B cell (primary cell): ENCODE results near the gene MOB3A. TPM values are rescaled to one million over a fixed set of nuclear protein-coding genes. Genes with fewer than 3 reads are reported as not detected.

Experiments used
- ATAC-seq: fragments of 200-7000 bp; cut with Tn5 transposase; one replicate; pipeline ENCODE4 v1.10.0; 2021; ENCODE audit warnings: low read depth, mild to moderate bottlenecking, moderate number of reproducible peaks, moderate library complexity
- CTCF ChIA-PET: fragments of 350-600 bp; sonication (Branson Sonifier 250); formaldehyde crosslinking; loops from one replicate; lab custom pipeline; 2021; ENCODE audit warnings: antibody characterized with exemption, inconsistent platforms; lab: Charles Lee
- POLR2A ChIA-PET: fragments of 350-600 bp; sonication (Branson Sonifier 250); formaldehyde crosslinking; loops from one replicate; lab custom pipeline; 2021; ENCODE audit warnings: antibody characterized with exemption; lab: Charles Lee
- DNase-seq: peaks from one replicate; pipeline ENCODE4 v3.0.0; 2013
- H2AFZ ChIP-seq: 2 replicates; pipeline ENCODE4 v1.6.1; 2012; ENCODE audit warnings: mild to moderate bottlenecking, low read depth, low read length; ENCODE audit not compliant: insufficient read depth, poor library complexity, severe bottlenecking
- H3K27ac ChIP-seq, 2 donors: 1 replicate in 1 of 2; 2 replicates in 1 of 2; pipeline ENCODE4 v1.5.1; 2012 to 2013; ENCODE audit warnings: low read length in 2 of 2, mild to moderate bottlenecking in 2 of 2, moderate library complexity in 1 of 2
- H3K27me3 ChIP-seq, 4 experiments: fragments of 200-600 bp in 1 of 4; sonication (generic) in 1 of 4; replicated peaks in 1 of 4; 1 replicate in 2 of 4; 2 replicates in 2 of 4; pipeline versions ENCODE4 v1.6.1 to v1.7.0; 2013 to 2016; ENCODE audit warnings: low read length in 3 of 4, mild to moderate bottlenecking in 2 of 4, mixed read lengths in 1 of 4, moderate library complexity in 1 of 4; ENCODE audit not compliant: insufficient read depth in 4 of 4, control insufficient read depth in 3 of 4; ENCODE audit errors: control extremely low read depth in 1 of 4
- H3K36me3 ChIP-seq, 2 experiments: replicated peaks in 1 of 2; 1 replicate in 1 of 2; 2 replicates in 1 of 2; pipeline versions ENCODE4 v1.6.1 to v1.7.1; 2013; ENCODE audit warnings: low read length in 1 of 2; ENCODE audit not compliant: insufficient read depth in 2 of 2, control insufficient read depth in 1 of 2; ENCODE audit errors: control extremely low read depth in 1 of 2, extremely low read depth in 1 of 2
- H3K4me1 ChIP-seq, 2 donors: fragments of 200-600 bp in 1 of 2; sonication (generic) in 1 of 2; 1 replicate in 1 of 2; 2 replicates in 1 of 2; pipeline versions ENCODE4 v1.5.1 to v1.6.1; 2013 to 2017; ENCODE audit warnings: low read length in 2 of 2; ENCODE audit not compliant: control insufficient read depth in 2 of 2, insufficient read depth in 2 of 2
- H3K4me2 ChIP-seq: replicated peaks from 2 replicates; pipeline ENCODE3; 2012; ENCODE audit warnings: mild to moderate bottlenecking, low read depth, low read length; ENCODE audit not compliant: poor library complexity, severe bottlenecking
- H3K4me3 ChIP-seq, 5 experiments: fragments of 200-600 bp in 1 of 5; sonication (generic) in 1 of 5; 1 replicate in 3 of 5; 2 replicates in 2 of 5; pipeline versions ENCODE4 v1.5.1 to v1.7.0; 2011 to 2016; ENCODE audit warnings: low read length in 4 of 5, mild to moderate bottlenecking in 4 of 5, low read depth in 2 of 5, control low read depth in 1 of 5, moderate library complexity in 1 of 5; ENCODE audit not compliant: insufficient read depth in 1 of 5; ENCODE audit errors: control extremely low read depth in 1 of 5, extremely low read depth in 1 of 5
- H3K79me2 ChIP-seq: fragments of 200-600 bp; sonication (generic); one replicate; pipeline ENCODE4 v1.6.0; 2016; ENCODE audit warnings: low read length; ENCODE audit not compliant: control insufficient read depth, insufficient read depth
- H3K9ac ChIP-seq: fragments of 200-600 bp; sonication (generic); 2 replicates; pipeline ENCODE4 v1.6.1; 2017; ENCODE audit warnings: mild to moderate bottlenecking, low read length, moderate library complexity
- H3K9me3 ChIP-seq, 3 donors: one replicate each; pipeline versions ENCODE4 v1.6.1 to v1.7.1; 2013; ENCODE audit warnings: low read length in 2 of 3; ENCODE audit not compliant: control insufficient read depth in 2 of 3, insufficient read depth in 1 of 3; ENCODE audit errors: control extremely low read depth in 1 of 3
- H4K20me1 ChIP-seq: 2 replicates; pipeline ENCODE4 v1.6.0; 2012; ENCODE audit warnings: mild to moderate bottlenecking, low read length; ENCODE audit not compliant: insufficient read depth, control insufficient read depth, poor library complexity, severe bottlenecking
- H3K27ac Mint-ChIP-seq: one replicate; pipeline ENCODE4 v1.8.0; 2021; ENCODE audit warnings: mixed read lengths
- H3K27me3 Mint-ChIP-seq: one replicate; pipeline ENCODE4 v1.8.0; 2021; ENCODE audit warnings: mixed read lengths
- H3K4me1 Mint-ChIP-seq: one replicate; pipeline ENCODE4 v1.8.0; 2021; ENCODE audit warnings: mixed read lengths
- H3K4me3 Mint-ChIP-seq: one replicate; pipeline ENCODE4 v1.8.0; 2021; ENCODE audit warnings: mixed read lengths
- H3K9me3 Mint-ChIP-seq: one replicate; pipeline ENCODE4 v1.8.0; 2022; ENCODE audit warnings: mixed read lengths; ENCODE audit not compliant: insufficient read depth
- EZH2 ChIP-seq: IDR thresholded peaks from 2 replicates; pipeline ENCODE4 v1.6.1; 2012; ENCODE audit warnings: borderline replicate concordance, low read depth, mild to moderate bottlenecking, moderate library complexity, low read length; ENCODE audit not compliant: insufficient read depth, poor library complexity, severe bottlenecking
- WGBS: methylation state at CpG from one replicate; pipeline ENCODE4 v1.1.5; 2013; ENCODE audit warnings: missing lambda C conversion rate; ENCODE audit not compliant: insufficient coverage; 5-methylcytosine and 5-hydroxymethylcytosine counted together
- intact Hi-C: fragments of 100-400 bp; cut with micrococcal nuclease; formaldehyde crosslinking; loops from one replicate; pipeline ENCODE4 v1.10.0; 2022
- polyA plus RNA-seq: library from polyadenylated mRNA; depleted of rRNA; stranded (reverse); fragments of >200 nt; gene quantifications from 2 replicates; pipeline ENCODE4 v1.2.3, GENCODE V29; 2012
- total RNA-seq, 2 donors: library from RNA; stranded (reverse); fragments of 120-200 nt in 1 of 2; gene quantifications; 1 replicate in 1 of 2; 2 replicates in 1 of 2; pipeline versions ENCODE4 v1.2.3 to v1.2.4, GENCODE V29; 2013 to 2022
- TF ChIP-seq, protein P1 (sequence below): fragments of 200-600 bp; IDR thresholded peaks from one replicate; pipeline ENCODE4 v1.8.0; 2022; ENCODE audit warnings: antibody characterized with exemption, mild to moderate bottlenecking

Gene MOB3A
- total and polyA plus RNA-seq, 2 donors (not counting 1 experiment from before 2014, with no cell fraction given): 190 to 228 TPM

GRCh38 chr19:2081873-2082810 is 14.0 kb downstream of the MOB3A start:
- H3K27me3 Mint-ChIP-seq: no peaks in the 10 kb centered on the region
- peaks cover 72% of the 10 kb centered on the region for H3K4me1 Mint-ChIP-seq
- intact Hi-C loops: loop anchor here (2.0 to 10.0 kb wide), 3 partner anchors 13 to 543 kb away; partner anchors contain the start of genes IZUMO4 and MOB3A
- WGBS: 60% methylated on average over 28 of the region's 30 CpGs
- Histone ChIP-seq H3K4me2 (peak overlapping the region; percentile 95), H3K4me1 (peaks cover 57 to 70% of the 10 kb centered on the region in 2 donors), H3K4me3 (peak overlapping the region; percentile 38 to 100 (median 98)), H4K20me1 (peaks cover 71% of the 10 kb centered on the region), H3K9me3 (peaks cover 0 to 7% (median 0%) of the 10 kb centered on the region in 3 donors), H3K9ac (peak overlapping the region; percentile 99), H3K27ac (peak overlapping the region; percentile 96 to 99), H2AFZ (no peak overlapping the region), H3K36me3 (peaks cover 0 to 52% of the 10 kb centered on the region in 2 experiments), H3K79me2 (peaks cover 87% of the 10 kb centered on the region), H3K27me3 (no peaks in the 10 kb centered on the region)
- no peak for TF ChIP-seq EZH2
- TF ChIP-seq, protein P1, sequence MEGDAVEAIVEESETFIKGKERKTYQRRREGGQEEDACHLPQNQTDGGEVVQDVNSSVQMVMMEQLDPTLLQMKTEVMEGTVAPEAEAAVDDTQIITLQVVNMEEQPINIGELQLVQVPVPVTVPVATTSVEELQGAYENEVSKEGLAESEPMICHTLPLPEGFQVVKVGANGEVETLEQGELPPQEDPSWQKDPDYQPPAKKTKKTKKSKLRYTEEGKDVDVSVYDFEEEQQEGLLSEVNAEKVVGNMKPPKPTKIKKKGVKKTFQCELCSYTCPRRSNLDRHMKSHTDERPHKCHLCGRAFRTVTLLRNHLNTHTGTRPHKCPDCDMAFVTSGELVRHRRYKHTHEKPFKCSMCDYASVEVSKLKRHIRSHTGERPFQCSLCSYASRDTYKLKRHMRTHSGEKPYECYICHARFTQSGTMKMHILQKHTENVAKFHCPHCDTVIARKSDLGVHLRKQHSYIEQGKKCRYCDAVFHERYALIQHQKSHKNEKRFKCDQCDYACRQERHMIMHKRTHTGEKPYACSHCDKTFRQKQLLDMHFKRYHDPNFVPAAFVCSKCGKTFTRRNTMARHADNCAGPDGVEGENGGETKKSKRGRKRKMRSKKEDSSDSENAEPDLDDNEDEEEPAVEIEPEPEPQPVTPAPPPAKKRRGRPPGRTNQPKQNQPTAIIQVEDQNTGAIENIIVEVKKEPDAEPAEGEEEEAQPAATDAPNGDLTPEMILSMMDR: no peak
- H3K27ac Mint-ChIP-seq: peak overlapping the region; percentile 99
- ChIA-PET POLR2A (interaction anchor here (0.6 to 10.2 kb wide), 7 partner anchors 13 to 424 kb away, joined by 3 to 123 read pairs (median 4); partner anchors contain the start of genes IZUMO4, MKNK2 and MOB3A), CTCF (interaction anchor here (0.8 to 6.5 kb wide), 7 partner anchors 8 to 41 kb away, joined by 3 to 54 read pairs (median 4); partner anchors contain the start of gene MOB3A)
- peak; percentile 68 for DNase-seq
- H3K4me3 Mint-ChIP-seq: peak overlapping the region; percentile 92
- H3K9me3 Mint-ChIP-seq: no peaks in the 10 kb centered on the region
- peak; percentile 5 for ATAC-seq
